Heart right ventricle (tissue), 16 donors: Measurements from ENCODE around the gene CASKIN2. TPM values are rescaled to one million over a fixed set of nuclear protein-coding genes. Genes with fewer than 3 reads are reported as not detected.
A peak's percentile ranks its signal among the peaks of the same experiment; 100 is the strongest.

ENCODE experiments used
- ATAC-seq, 8 donors: fragments of 200-7000 bp; cut with Tn5 transposase; one replicate each; pipeline ENCODE4 v1.9.1; 2020; ENCODE audit warnings: mild to moderate bottlenecking in 8 of 8, moderate library complexity in 8 of 8, moderate number of reproducible peaks in 1 of 8
- DNase-seq, 2 donors: peaks; one replicate each; pipeline ENCODE4 v3.0.0-alpha.2; 2020
- H3K27ac ChIP-seq, 10 donors: fragments of 200-600 bp; sonication (generic) in 2 of 10; one replicate each; pipeline versions ENCODE4 v1.5.0 to v1.8.0; 2020 to 2022; ENCODE audit warnings: mild to moderate bottlenecking in 3 of 10
- H3K27me3 ChIP-seq, 7 donors: fragments of 200-600 bp; one replicate each; pipeline ENCODE4 v1.8.0; 2021 to 2022; ENCODE audit warnings: mild to moderate bottlenecking in 2 of 7
- H3K36me3 ChIP-seq, 9 donors: fragments of 200-600 bp; sonication (generic) in 1 of 9; one replicate each; pipeline versions ENCODE4 v1.5.0 to v1.8.0; 2020 to 2022; ENCODE audit warnings: mild to moderate bottlenecking in 2 of 9
- H3K4me1 ChIP-seq, 9 donors: fragments of 200-600 bp; sonication (generic) in 1 of 9; one replicate each; pipeline versions ENCODE4 v1.5.0 to v1.8.0; 2020 to 2022; ENCODE audit warnings: mild to moderate bottlenecking in 4 of 9
- H3K4me3 ChIP-seq, 10 donors: fragments of 200-600 bp; sonication (generic) in 2 of 10; one replicate each; pipeline versions ENCODE4 v1.5.0 to v1.8.0; 2020 to 2022; ENCODE audit warnings: mild to moderate bottlenecking in 7 of 10, moderate library complexity in 2 of 10
- H3K9me3 ChIP-seq, 11 donors: fragments of 200-600 bp in 10 of 11; sonication (generic) in 2 of 11; one replicate each; pipeline versions ENCODE4 v1.5.0 to v1.8.0; 2013 to 2022; ENCODE audit warnings: mild to moderate bottlenecking in 2 of 11, control low read depth in 1 of 11, moderate library complexity in 1 of 11
- CTCF ChIP-seq, 9 donors: fragments of 200-600 bp; sonication (generic) in 2 of 9; IDR thresholded peaks; one replicate each; pipeline versions ENCODE4 v1.5.0 to v1.8.0; 2021 to 2022; ENCODE audit warnings: antibody characterized with exemption in 9 of 9, mild to moderate bottlenecking in 5 of 9, moderate library complexity in 1 of 9
- WGBS, 2 donors: extraction: QIAGEN DNeasy Blood & Tissue Kit; methylation state at CpG; one replicate each; pipeline ENCODE4 v1.1.7; 2013; ENCODE audit warnings: inconsistent platforms in 1 of 2; 5-methylcytosine and 5-hydroxymethylcytosine counted together
- intact Hi-C, 10 donors: fragments of 100-400 bp; cut with DNase I; formaldehyde crosslinking; loops; one replicate each; pipeline versions ENCODE4 v1.11.1 to v1.14.2; 2022
- polyA plus RNA-seq, 2 donors: library from polyadenylated mRNA; stranded (reverse); fragments of 200-250 nt; gene quantifications; one replicate each; pipeline ENCODE4 v1.2.3, GENCODE V29; 2013
- total RNA-seq, 10 donors: library from RNA; stranded (reverse); fragmentation: NEBNext Ultra II Directional in 3 of 10; extraction: Animal tissue kit (Norgen Biotek cat#: 25700) in 3 of 10; gene quantifications; one replicate each; pipeline versions ENCODE4 v1.2.1 to v1.2.4, GENCODE V29; 2021 to 2023
- donor health status: Arrhythmogenic right ventricular cardiomyopathy.
- donor health status: ischemic (EF 13 %, LVEDD 7.1; RV severe dilation, severe dysfunction).
- donor health status: healthy with polysubstance abuse.
- donor health status: DM: no; HTN: yes; CAD: no.
- donor health status: DM: no; HTN: no; CAD: no.
- donor health status: ischemic (EF 25% LVEDD 6.9; RV normal size, moderate dysfunction).
- donor health status: ischemic (EF 25% LVEDD 5.7; RV mildly dilated, moderate dysfunction).
- donor health status: healthy.
- donor health status: DM: yes; HTN: yes; CAD: no.
- donor health status: Ischemic cardiomyopathy.
- donor health status: ischemic (EF 35%, LVEDD 5.7; RV mildly dilated, moderate dysfunction).
- donor health status: nonischemic (EF 11% LVEDD 7.7; RV severe dilation, severe dysfunction).
- donor health status: DM: yes; HTN: yes; CAD: no.
- donor health status: PGD.
- donor health status: ischemic (EF 29% LVEDD 5.4; RV normal size, mild dysfunction).
- donor health status: nonischemic (EF 23%, LVEDD 6.1; RV moderate dilation, normal function).

The CASKIN2 gene
- total and polyA plus RNA-seq, 12 donors = 17.6 to 59.2 (median 36.5) TPM

- intact Hi-C loops = loop anchor here in 8 of 10 donors (5.0 to 10.0 kb wide), 3 partner anchors 69 to 93 kb away; partner anchors contain the start of gene MYO15B (in 5 of the 8)
- DNase-seq = no peak
- peaks cover 4 to 39% (median 28%) of the 10 kb centered on the region in 9 donors for H3K4me1 ChIP-seq
- peaks cover 0 to 39% (median 3%) of the 10 kb centered on the region in 9 donors for H3K36me3 ChIP-seq
- WGBS, 2 donors = 86 to 88% methylated on average over 3 of the region's 3 CpGs
- peak overlapping the region in 1 of 10 donors; percentile 80 for H3K4me3 ChIP-seq
- H3K27ac ChIP-seq = peak overlapping the region in 1 of 10 donors; percentile 75
- ATAC-seq = no peak
- TF ChIP-seq CTCF (IDR thresholded peaks at IDR 0.05) = no peak
- peaks cover 0 to 13% (median 0%) of the 10 kb centered on the region in 7 donors for H3K27me3 ChIP-seq
- H3K9me3 ChIP-seq = no peaks in the 10 kb centered on the region
These were observed 2.9 kb upstream of the CASKIN2 start for GRCh38 chr17:75518201-75518600.

GRCh38 chr17:75517297-75517865 lies 2.0 kb upstream of the CASKIN2 start:
- WGBS, 2 donors = 38 to 42% methylated on average over 10 of the region's 10 CpGs
- peak overlapping the region; percentile 61 to 98 (median 90) for H3K4me3 ChIP-seq
- DNase-seq (no peak), ATAC-seq (no peak)
- peaks cover 0 to 43% (median 3%) of the 10 kb centered on the region in 9 donors for H3K36me3 ChIP-seq
- intact Hi-C loops = loop anchor here in 8 of 10 donors (5.0 to 10.0 kb wide), 3 partner anchors 70 to 93 kb away; partner anchors contain the start of gene MYO15B (in 5 of the 8)
- H3K27me3 ChIP-seq = peaks cover 0 to 13% (median 0%) of the 10 kb centered on the region in 7 donors
- no peak for TF ChIP-seq CTCF (IDR thresholded peaks at IDR 0.05)
- H3K27ac ChIP-seq = peak overlapping the region in 2 of 10 donors; percentile 58 to 75
- H3K4me1 ChIP-seq = peaks cover 9 to 41% (median 35%) of the 10 kb centered on the region in 9 donors
- H3K9me3 ChIP-seq = no peaks in the 10 kb centered on the region

- intact Hi-C loops = loop anchor here in 8 of 10 donors (5.0 to 10.0 kb wide), 3 partner anchors 71 to 92 kb away; partner anchors contain the start of gene MYO15B (in 5 of the 8)
- no peak for ATAC-seq
These were observed 1.4 kb upstream of the CASKIN2 start for GRCh38 chr17:75516619-75517296.

More at GRCh38 chr17:75516619-75517296, 1.4 kb upstream of the CASKIN2 start:
- Histone ChIP-seq H3K4me1 (peaks cover 10 to 47% (median 40%) of the 10 kb centered on the region in 9 donors), H3K36me3 (peaks cover 0 to 43% (median 3%) of the 10 kb centered on the region in 9 donors), H3K9me3 (no peaks in the 10 kb centered on the region), H3K27ac (peak overlapping the region in 9 of 10 donors; percentile 58 to 98 (median 75)), H3K27me3 (peaks cover 0 to 13% (median 0%) of the 10 kb centered on the region in 7 donors), H3K4me3 (peak overlapping the region; percentile 61 to 98 (median 90))
- DNase-seq = peak in 1 of 2 donors; percentile 54
- TF ChIP-seq CTCF (IDR thresholded peaks at IDR 0.05) = no peak
- WGBS, 2 donors = 1% methylated on average over 56 to 65 of the region's 65 CpGs
